MM.1S (cell line): ENCODE results near the gene MGAT4C.

Source experiments
- EZH2 ChIP-seq: fragments of 300-600 bp; sonication (generic); optimal IDR thresholded peaks from 2 replicates; pipeline ENCODE3; 2017; ENCODE audit warnings: low read depth, mild to moderate bottlenecking, antibody characterized with exemption, low read length, mixed read lengths
- EZH2phosphoT487 ChIP-seq: fragments of 300-600 bp; sonication (generic); IDR thresholded peaks from 2 replicates; pipeline ENCODE4 v1.6.1; 2018; ENCODE audit warnings: antibody characterized with exemption, low read length
- TF ChIP-seq, protein P1 (sequence below): fragments of 300-600 bp; sonication (generic); IDR thresholded peaks from 2 replicates; pipeline ENCODE4 v1.5.1; 2016; ENCODE audit warnings: antibody characterized with exemption, low read length, mixed read lengths

GRCh38 chr12:85963326-85963725 lies 292.9 kb downstream of the MGAT4C start:
- TF ChIP-seq, protein P1, sequence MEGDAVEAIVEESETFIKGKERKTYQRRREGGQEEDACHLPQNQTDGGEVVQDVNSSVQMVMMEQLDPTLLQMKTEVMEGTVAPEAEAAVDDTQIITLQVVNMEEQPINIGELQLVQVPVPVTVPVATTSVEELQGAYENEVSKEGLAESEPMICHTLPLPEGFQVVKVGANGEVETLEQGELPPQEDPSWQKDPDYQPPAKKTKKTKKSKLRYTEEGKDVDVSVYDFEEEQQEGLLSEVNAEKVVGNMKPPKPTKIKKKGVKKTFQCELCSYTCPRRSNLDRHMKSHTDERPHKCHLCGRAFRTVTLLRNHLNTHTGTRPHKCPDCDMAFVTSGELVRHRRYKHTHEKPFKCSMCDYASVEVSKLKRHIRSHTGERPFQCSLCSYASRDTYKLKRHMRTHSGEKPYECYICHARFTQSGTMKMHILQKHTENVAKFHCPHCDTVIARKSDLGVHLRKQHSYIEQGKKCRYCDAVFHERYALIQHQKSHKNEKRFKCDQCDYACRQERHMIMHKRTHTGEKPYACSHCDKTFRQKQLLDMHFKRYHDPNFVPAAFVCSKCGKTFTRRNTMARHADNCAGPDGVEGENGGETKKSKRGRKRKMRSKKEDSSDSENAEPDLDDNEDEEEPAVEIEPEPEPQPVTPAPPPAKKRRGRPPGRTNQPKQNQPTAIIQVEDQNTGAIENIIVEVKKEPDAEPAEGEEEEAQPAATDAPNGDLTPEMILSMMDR: no peak
- TF ChIP-seq EZH2phosphoT487: no peak
- no peak for TF ChIP-seq EZH2
